ENCODE data around the gene C21orf58.
"Not testable (repeated sequence)": the region's sequence is repeated elsewhere in the genome, so short reads cannot be mapped to it uniquely, and the experiment has no call there.

Gene C21orf58

DNA sequence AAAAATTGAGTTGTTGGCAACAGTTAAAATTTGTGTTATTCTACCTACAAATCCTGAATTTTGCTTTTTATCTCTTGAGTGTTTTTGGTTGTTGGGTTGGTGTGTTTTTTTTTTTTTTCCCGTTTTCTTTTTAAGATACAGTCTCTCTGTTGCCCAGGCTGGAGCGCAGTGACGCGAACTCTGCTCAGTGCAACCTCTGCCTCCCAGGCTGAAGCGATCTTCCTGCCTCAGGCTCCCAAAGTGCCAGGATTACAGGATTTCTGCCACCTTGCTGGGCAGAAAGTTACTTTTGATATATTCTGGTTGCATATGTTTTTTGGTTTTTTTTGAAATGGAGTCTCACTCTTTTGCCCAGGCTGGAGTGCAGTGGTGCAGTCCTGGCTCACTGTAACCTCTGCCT is 4.5 kb upstream of the C21orf58 start:
- Histone ChIP-seq H3K27ac (no peak overlapping the region), H3K4me3 (no peak overlapping the region)

DNA sequence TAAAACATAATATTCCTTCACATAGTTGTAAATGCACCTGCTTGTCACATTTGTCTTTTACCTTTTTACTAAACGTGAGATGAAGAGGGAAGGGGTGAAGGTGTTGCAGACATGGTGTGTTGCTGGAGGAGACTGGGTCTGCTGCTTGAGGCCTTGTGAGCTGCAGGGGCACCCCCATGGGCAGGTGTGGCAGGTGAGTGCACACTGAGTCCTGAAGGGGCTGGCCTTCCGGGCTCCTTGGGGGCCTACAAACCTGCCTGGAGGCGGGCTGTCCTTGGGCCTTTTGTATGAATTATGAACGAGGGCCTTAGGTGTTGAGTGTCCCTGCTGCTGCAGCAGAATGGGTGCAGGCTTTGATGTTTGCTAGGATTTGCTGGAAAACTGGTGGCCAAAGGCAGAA is 4.0 kb upstream of the C21orf58 start:
- Histone ChIP-seq H3K4me3 (no peak overlapping the region), H3K27ac (no peak overlapping the region)

DNA sequence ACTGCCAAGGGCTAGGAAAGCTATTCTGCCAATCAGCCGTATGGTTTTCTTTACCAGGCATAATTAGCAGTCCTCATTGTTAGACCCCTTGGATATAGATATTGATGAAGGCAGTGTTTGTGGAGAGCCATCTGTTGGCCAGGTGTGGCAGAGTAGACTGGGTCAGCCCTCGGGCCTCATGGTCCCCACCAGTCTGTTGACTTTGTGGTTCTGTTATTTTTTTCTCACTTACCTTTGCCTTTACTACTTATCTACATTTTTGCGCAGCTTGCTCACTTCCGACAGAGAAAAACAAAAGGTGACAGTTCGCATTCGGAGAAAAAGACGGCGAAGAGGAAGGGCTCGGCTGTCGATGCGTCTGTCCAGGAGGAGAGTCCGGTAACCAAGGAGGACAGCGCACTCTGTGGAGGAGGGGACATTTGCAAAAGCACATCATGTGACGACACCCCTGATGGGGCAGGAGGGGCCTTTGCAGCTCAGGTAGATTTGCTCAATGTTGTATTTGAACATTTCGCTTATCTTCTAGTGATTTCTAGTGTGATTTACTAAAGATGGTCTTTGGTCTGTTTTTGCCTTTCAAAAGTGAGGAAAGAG is 2.5 kb upstream of the C21orf58 start:
- H3K4me3 ChIP-seq: no peak overlapping the region
- peak overlapping the region in 3 of 21 experiments; percentile 87 to 96 (median 90) for H3K27ac ChIP-seq

DNA sequence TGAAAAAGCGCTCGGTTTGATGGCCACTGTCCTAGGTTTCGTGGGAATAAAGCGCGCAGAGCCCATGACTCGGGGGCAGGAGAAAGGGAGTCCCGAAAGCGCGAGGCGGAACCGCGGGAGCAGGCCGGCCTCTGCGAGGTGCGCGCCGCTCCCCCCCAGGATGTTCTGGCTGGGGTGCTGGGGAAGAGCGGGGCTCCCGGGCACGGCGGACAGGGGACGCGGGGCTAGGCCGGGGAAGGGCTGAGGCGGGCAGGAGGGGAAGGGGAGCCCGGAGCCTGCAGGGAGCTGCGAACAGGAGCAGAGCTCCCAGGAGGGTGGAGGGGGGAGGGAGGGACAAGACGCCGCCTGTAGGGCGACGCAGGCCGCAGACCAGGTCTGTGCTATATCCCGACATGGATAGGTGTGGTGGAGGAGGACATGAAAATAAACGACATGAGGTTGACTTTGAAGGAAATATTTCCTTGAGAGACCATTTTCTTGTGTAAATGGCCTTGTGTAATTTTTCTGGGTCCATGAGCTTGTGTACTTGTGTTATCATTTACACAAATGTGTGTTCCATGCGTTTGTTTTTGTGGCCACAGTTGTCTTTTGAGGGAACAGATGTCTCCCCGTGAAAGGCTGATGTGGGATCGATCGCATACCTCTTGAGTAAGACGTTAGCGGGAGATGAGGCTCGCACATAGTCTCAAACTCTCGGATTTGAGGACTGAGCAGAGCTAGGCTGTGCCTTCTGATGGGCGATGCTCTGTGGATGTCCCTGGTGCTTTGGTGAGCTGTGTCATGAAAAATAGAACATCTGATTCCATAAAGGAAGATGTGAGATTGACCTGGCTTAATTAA is 1.6 kb upstream of the C21orf58 start:
- H3K4me3 ChIP-seq: peak overlapping the region; percentile 84 to 100 (median 96)
- H3K27ac ChIP-seq: peak overlapping the region; percentile 59 to 96 (median 90)

DNA sequence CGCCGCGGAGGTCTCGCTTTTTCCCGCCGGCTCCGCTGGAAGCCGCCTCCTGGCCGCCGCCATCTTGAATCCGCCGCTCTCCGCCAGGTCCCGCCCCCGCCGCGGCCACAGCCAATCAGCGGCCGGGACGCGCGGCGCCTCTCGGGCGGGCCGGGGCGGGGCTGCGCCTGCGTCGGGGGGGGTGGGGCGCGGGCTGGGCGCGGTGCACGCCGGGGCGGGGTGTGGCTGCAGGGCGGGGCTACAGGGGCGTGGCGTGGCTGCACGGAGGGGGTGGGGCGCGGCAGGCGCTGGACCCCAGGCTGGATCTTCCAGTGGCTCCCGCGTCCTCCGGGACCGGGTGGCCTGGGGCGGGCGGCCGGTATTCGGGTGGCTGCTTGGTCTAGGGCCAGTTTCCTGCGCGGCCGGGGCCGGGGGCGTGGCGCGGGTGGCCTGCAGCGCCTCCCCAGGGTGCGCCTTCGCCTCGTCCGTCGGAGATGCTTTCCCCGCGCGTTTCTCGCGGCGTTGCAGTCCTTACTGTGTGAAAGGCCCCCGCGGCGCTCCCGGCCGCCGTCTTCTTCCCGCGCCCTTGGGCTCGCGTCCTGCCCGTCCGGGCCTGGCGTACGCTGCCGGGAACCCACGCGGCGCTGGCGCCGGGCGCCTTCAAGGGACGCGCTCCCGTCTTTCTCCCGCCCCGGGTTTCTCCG is 861 bp upstream of the C21orf58 start:
- Histone ChIP-seq H3K27ac (peak overlapping the region; percentile 79 to 96 (median 92)), H3K4me3 (peak overlapping the region; percentile 84 to 100 (median 96))

DNA sequence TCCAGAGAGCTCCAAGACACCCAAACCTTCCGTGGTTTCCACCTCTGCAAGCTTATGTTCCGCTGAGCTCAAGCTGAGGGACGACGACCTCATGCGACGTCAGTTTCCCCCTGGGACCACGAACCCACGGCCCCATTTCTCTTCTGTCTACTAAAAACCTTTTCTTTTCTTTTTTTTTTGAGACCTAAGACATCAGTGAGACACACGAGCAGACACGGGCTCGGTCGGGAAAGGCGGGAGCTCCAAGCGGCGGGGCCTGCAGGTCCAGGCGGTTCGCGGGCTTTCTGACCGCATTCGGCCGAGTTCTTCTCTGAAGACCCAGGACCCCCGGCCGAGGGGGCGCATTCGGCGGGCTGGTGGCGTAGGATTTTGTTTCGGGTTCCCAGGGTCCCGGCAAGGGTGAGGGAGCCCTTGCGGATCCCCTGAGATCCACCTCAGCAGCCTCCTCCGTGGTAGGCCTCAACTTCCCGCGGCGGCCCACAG is 402 bp downstream of the C21orf58 start:
- Histone ChIP-seq H3K27ac (peak overlapping the region in 17 of 21 experiments; percentile 11 to 96 (median 53)), H3K4me3 (peak overlapping the region; percentile 84 to 100 (median 96))

DNA sequence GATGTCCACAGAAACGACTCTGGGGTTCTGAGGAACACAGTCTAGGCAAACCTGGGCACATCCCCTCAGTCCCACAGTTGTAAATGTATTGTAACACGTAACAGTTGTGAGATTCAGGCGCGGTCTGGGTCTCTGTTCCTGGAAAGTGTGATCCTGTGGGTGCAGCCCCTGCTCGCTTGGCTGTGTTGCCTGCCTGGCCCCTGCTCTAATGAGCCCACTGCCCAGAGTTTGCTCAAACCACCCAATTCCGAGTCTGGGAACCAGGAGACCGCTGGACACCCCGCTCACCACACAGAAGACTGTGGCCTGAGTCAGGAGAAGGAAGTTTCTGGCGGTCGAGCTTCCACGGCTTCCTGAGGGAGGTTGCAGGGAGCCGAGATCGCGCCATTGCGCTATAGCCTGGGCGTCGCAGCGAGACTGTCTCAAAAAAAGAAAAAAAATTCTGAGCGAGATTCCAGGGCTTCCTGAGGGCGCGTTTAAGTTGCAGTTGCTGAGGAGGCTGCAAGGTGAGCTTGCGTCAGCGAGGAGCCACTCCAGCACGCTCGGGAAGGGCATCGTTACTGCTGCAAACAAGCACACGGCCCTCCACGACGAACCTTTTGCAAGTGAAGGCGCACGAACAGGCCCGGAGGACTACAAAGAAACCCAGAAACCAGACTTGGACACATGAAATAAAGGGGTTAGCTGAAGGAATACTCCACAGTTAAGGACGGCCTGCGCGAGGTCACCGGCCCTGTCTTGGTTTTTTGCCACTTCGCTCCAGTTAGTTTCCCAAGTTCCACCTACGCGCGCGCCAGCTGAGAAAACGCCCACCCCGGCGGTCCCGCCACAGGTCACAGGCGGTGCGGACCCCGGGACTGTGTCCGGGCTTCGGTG is 1.1 kb downstream of the C21orf58 start:
- peak overlapping the region in 15 of 21 experiments; percentile 14 to 96 (median 54) for H3K27ac ChIP-seq
- H3K4me3 ChIP-seq: peak overlapping the region; percentile 84 to 100 (median 96)

DNA sequence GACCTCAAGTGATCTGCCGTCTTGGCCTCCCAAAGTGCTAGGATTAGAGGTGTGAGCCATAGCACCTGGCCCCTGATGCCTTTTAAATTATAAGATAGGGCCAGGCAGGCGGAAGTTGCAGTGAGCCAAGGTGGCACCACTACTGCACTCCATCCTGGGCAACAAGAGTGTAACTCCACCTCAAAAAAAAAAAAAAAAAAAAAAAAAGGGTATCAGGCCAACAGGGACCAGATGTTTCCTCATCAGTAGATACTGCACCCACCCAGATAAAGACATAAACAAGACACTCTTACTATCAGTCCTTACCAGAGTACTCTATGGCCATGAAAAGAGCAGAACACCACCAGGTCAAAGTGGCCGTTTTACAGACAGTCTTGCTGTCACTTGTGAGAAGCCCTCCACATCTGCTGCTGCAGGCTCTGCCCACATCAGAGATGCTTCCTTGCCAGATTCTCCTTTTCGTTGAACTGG is 3.3 kb downstream of the C21orf58 start:
- Histone ChIP-seq H3K27ac (no peak overlapping the region), H3K4me3 (no peak overlapping the region)

DNA sequence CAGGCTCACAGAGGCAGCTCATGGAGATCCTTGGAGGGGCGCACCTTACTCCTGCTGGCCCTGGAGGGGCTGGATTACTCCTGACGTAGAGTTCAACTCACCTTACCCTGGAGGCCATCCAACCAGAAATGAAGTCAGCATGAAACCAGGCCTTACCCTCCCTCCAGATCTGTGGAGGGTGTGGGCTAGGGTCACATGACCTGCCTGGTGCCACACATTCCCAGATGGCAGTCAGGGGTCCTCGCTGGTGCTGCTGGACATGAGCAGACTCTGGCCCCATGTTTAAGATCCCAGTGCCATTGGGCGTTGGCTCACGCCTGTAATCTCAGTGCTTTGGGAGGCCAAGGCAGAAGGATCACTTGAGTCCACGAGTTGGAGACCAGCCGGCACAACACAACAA is 4.5 kb downstream of the C21orf58 start:
- Histone ChIP-seq H3K4me3 (no peak overlapping the region), H3K27ac (no peak overlapping the region)

DNA sequence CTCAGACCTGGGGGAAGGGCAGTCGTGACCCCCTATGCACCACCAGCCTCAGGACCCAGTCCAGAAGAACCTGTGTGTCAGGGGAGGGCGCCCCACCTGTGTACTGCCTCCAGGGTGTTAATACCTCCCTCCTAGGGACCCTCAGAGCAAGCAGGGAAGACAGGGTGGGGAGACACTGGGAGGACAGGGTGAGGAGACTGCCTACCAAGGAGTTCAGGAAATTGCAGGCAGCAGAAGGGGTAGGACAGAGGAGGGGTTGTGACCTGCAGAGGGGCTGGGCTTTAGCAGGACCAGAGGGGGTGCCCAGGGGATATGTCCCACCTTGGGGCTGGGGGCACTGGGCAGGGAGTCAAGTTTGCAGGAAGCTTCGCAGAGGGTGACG is 5.2 kb downstream of the C21orf58 start:
- Histone ChIP-seq H3K27ac (no peak overlapping the region), H3K4me3 (no peak overlapping the region)

DNA sequence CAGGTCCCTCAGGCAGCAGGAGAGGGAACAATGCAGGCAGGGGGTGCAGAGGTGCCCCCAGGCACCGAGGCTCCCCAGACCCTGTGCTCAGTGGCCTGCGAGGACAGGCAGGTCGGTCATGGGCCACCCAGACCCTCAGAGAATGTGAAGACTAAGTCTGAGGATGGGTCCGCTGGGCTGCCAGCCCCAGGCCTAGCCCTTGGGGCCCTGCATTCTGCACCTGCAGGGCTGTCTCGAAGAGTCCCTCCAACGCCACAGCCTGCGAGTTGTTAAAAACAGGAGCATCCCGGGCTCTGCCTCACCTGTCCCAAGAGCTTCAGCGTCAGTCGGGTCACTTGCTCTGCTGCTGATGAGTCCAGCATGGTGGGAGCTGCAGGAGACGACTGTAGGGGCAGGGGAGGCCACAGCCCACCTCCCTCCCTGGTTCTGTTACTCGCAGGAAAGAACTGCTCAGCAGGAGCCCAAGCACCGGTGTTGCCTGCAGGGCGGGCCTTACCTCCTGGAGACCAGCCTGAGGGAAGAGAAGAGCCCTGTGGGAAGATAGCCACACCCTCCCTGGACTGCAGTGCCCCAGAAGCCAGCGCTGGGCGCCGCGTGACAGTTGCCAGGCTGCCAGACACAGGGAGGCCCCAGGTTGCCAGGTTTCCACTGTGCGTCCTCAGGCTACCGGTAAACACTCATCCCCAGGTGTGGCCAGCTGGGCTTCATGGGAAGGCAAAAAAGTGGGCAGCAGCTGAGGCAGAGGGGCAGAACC is 5.8 kb downstream of the C21orf58 start:
- Histone ChIP-seq H3K4me3 (no peak overlapping the region), H3K27ac (peak overlapping the region in 1 of 21 experiments; percentile 7)

DNA sequence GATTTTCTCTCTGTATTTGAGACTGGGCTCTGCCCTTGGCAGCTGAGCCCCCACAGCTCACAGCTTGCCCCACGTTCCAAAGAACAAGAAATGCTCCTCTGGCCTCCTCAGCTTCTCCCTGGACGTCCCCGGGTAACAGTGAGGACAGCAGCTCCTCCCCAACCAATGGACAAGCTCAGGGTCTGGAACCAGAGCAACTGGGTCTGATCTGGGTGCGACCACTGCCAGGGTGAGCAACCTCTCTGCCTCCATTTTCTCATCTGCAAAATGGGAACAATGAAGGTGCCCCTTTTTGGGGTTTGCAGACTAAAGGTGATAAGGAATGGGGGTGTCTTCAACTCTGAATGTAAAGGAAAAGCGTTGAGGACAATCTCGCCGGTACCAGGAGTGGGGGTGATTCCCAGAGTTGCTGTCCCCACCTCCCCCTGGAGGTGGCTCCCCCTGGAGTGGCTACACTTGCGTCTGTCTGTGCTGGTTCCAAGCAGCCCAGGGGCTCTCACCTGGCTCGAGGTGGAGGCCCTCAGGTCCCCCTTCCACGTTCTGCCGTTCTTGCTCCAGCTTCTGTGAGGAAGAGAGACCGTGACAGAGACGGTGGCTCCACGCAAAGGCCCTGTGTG is 6.9 kb downstream of the C21orf58 start:
- H3K4me3 ChIP-seq: no peak overlapping the region

DNA sequence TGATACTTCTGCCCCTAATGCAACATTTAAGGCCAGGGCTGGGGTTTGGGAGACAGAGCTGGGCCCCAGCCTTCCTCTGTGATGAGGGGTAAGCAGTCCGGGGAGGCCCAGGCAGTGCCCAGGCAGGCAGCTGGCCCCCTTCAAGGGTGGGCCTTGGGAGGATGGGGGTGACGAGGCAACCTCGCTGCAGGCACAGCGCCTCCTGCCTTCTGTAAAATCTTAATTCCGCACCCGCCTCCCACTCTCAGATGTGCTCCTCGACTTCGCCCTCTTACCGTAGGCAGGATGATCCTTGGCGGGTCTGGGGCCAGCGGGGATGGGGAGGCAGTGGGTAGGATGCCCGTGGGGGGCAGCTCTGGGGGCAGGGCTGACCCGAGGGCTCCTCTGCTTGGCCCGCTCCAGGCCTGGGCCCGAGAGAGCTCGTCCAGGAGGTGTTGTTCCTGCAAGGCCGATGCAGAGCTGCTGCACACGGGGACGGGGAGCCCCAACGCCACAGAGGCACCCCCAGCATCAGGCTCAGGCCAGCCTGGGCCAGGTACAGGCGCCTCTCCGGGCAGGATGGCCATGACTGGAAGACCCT is 9.1 kb downstream of the C21orf58 start:
- no peak overlapping the region for H3K27ac ChIP-seq
- no peak overlapping the region for H3K4me3 ChIP-seq

More for the DNA sequence above, 6.9 kb downstream of the C21orf58 start:
- no peak overlapping the region for H3K27ac ChIP-seq

DNA sequence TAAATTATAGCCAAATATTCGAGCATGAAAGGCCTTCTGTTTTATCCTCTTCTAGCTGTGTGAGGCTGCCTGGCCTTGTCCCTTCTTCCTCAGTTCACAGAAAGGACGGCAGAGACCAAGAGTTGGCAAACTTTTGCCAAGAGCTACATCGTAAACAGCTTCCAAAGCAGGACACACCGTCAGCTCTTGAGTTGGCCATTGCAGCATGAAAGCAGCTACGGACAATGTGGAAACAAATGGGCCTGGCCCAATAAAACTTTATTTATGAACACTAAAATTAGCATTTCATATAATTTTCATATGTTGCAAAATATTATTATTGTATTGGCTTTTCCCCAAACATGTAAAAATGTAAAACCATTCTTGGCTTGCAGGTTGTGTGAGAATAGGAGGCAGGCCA is 10.7 kb downstream of the C21orf58 start:
- H3K27ac ChIP-seq: no peak overlapping the region
- H3K4me3 ChIP-seq: no peak overlapping the region

DNA sequence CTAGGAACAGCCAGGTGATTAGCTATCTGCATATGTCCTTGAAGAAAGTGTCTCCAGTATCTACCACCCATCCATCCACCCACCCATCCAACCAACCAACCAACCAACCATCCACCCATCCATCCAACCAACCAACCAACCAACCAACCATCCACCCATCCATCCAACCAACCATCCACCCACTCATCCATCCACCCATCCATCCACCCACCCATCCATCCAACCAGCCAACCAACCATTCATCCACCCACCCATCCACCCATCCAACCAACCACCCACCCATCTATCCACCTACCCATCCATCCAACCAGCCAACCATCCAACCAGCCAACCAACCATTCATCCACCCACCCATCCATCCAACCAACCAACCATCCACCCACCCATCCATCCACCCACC is 12.1 kb downstream of the C21orf58 start:
- Histone ChIP-seq H3K27ac (no peak overlapping the region), H3K4me3 (no peak overlapping the region)

DNA sequence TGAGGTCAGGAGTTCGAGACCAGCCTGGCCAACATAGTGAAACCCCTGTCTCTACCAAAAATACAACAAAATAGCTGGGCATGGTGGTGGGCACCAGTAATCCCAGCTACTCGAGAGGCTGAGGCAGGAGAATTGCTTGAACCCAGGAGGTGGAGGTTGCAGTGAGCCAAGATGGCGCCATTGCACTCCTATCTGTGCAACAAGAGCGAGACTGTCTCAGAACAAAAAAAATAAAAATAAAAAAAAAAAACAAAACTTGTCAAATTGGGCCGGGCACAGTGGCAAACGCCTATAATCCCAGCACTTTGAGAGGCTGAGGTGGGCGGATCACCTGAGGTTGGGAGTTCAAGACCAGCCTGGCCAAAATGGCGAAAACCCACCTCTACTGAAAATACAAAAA is 13.4 kb downstream of the C21orf58 start:
- H3K4me3 ChIP-seq: not testable (repeated sequence)

DNA sequence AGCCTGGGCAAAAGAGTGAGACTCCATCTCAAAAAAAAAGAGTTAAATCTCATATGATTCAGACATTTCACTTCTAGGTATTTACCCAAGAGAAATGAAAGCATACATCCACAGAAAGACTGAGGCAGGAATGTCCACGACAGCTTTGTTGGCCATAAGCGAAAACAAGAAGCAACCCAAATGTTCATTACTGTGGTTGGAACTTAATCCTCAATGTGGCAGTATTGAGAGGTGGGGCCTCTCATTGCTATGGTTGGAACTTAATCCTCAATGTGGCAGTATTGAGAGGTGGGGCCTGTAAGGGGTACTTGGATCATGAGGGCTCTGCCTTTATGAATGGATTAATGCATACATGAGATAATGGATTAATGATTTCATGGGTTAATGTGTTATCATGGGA is 15.2 kb downstream of the C21orf58 start:
- Histone ChIP-seq H3K27ac (no peak overlapping the region), H3K4me3 (no peak overlapping the region)

More for the DNA sequence above, 13.4 kb downstream of the C21orf58 start:
- H3K27ac ChIP-seq: not testable (repeated sequence)

DNA sequence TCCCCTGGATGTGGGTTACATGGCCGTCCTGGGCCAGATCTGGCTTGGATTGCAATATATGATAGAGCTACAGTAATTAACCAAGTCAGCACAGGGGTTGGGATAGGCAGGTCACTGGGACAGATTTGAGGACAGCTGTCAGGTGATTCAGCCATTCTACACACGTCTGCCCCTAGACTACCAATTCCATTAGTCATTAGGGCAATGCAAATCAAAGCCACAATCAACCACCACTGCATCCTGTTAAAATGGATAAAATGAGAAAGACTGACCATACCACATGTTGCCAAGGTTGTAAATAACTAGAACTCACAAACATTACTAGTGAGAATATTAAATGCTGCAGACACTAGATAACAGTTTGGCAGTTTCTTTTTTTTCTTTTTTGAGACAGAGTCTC is 16.0 kb downstream of the C21orf58 start:
- Histone ChIP-seq H3K4me3 (no peak overlapping the region), H3K27ac (no peak overlapping the region)

Data from skin epidermis (tissue), 12 donors.